GM13976 (cell line): ENCODE measurements around the gene PFKFB4.
"Not testable (repeated sequence)": the region's sequence is repeated elsewhere in the genome, so short reads cannot be mapped to it uniquely, and the experiment has no call there.

ENCODE experiments used
- DNase-seq: peaks from one replicate; pipeline ENCODE4 v3.0.0; 2012; ENCODE audit warnings: low spot score
- in situ Hi-C: fragments of 300-500 bp; cut with MboI; formaldehyde crosslinking; loops from one replicate; pipeline ENCODE4 v1.12.0; 2022; ENCODE audit warnings: low sequenced_read_pairs, mixed read lengths, inconsistent platforms; ENCODE audit not compliant: unreplicated experiment
- TF ChIP-seq, protein P1 (sequence below): IDR thresholded peaks from 2 replicates; pipeline ENCODE4 v1.5.1; 2012; ENCODE audit warnings: borderline replicate concordance, mild to moderate bottlenecking; ENCODE audit not compliant: insufficient read depth; ENCODE audit errors: extremely low read depth, missing control alignments, control extremely low read depth

PFKFB4 gene

GRCh38 chr3:48486952-48487351, 69.7 kb downstream of the PFKFB4 start:
- DNase-seq: no peak
- TF ChIP-seq, protein P1, sequence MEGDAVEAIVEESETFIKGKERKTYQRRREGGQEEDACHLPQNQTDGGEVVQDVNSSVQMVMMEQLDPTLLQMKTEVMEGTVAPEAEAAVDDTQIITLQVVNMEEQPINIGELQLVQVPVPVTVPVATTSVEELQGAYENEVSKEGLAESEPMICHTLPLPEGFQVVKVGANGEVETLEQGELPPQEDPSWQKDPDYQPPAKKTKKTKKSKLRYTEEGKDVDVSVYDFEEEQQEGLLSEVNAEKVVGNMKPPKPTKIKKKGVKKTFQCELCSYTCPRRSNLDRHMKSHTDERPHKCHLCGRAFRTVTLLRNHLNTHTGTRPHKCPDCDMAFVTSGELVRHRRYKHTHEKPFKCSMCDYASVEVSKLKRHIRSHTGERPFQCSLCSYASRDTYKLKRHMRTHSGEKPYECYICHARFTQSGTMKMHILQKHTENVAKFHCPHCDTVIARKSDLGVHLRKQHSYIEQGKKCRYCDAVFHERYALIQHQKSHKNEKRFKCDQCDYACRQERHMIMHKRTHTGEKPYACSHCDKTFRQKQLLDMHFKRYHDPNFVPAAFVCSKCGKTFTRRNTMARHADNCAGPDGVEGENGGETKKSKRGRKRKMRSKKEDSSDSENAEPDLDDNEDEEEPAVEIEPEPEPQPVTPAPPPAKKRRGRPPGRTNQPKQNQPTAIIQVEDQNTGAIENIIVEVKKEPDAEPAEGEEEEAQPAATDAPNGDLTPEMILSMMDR: no peak
- in situ Hi-C loops: no loop called here

- in situ Hi-C loops, DNase-seq: not testable (repeated sequence)
These were observed 73.8 kb downstream of the PFKFB4 start for GRCh38 chr3:48482822-48483221.

GRCh38 chr3:48480891-48481290, 75.7 kb downstream of the PFKFB4 start:
- DNase-seq, in situ Hi-C loops: not testable (repeated sequence)

DNA sequence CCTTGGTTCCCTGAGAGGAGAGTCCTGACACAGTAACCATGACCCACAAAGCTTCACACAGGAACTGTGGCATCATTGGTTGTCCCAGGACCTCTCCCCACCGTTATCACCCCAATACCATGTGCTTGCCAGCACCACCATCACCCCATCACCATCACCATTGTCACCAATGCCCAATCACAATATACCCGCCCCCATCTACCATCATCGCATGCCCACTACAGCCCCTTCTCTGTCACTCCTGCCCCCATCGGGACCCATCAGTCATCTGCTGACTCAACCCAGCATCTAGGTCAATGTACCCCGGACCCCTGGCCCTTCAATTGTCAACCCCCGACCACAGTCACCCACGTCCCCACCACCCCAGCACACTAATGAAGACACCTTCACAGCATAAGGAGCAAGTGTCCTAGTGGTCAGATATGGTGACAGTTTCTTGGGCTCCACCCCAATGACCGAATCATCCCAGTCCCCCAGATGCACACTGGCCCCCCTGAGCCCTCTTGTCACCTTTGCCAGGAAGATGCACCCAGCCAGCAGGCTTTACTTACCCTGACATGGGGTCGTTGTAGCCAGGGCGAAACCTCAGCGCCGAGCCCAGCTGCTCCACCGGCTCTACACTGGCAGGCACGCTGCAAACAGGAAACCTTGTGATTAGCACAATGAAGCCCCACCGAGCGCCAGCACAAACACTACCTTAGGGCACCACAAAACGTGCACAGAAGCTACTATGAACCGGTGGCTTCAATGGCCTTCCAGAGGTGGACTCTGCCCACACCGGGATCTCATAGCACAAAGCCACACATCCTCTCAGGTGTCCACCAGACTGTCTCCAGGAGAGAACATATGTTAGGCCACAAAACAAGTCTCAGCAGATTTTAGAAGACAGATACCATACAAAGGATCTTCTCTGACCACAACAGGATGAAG, 77.7 kb downstream of the PFKFB4 start:
- TF ChIP-seq, protein P1: no peak
- peak; percentile 45 for DNase-seq
- in situ Hi-C loops: no loop called here

GRCh38 chr3:48477959-48478520, 78.6 kb downstream of the PFKFB4 start:
- TF ChIP-seq, protein P1: no peak
- DNase-seq: no peak
- in situ Hi-C loops: no loop called here

DNA sequence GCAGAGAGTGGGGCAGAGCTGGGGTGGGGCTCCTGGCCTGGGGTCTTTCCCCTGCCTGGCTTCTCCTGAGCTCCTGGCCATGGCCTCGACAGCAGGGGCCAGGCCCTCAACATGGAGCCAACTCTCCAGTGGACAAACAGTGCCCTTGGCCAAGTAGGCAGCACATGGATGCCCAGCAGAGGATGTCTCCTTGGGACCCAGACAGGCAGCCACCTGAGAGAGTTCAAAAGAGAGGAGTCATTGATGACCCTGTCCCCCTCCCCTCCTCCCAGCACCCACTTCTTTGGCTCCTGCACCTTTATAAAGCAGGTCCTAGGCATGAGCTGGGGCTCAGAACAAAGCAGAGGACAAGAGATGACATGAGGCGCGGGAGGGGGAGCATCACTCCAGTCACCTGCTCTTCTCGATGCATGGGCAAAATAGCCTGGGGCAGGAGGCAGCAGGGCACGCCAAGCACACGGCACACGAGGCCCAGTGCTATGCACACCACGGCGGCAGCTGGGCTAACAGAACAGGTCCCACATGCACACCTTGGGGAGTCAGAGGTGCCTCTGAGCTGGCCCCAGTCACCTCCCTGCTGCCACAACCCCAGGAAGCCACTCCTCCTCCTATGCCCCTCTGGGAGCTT, 80.1 kb downstream of the PFKFB4 start:
- in situ Hi-C loops: no loop called here
- TF ChIP-seq, protein P1: no peak
- peak; percentile 17 for DNase-seq

DNA sequence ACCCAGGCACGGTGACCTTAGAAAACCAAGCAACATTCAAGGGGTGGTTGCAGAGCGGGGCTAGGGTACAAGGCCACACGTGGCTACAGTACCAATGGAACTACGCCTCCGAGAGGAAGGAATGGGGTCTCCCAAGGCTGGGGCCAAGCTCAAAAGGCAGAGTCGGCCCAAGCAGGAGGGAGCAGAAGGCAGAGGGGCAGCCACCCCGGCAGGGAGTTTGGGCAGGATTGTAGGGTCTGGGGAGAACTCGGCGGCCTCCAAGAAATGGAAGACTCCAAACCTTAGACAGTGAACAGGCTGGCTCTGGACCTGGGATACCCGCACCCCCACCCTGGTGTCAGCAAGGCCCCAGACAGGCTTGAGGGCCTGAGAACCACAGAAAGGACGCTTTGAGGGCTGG, 81.4 kb downstream of the PFKFB4 start:
- in situ Hi-C loops: no loop called here
- no peak for DNase-seq
- TF ChIP-seq, protein P1: no peak
